ENCODE measurements around the gene DMRT1.

- no peak for TF ChIP-seq CTCF (IDR thresholded peaks at IDR 0.05)
- no peak for TF ChIP-seq POLR2A (IDR thresholded peaks at IDR 0.05)
Measured at GRCh38 chr9:976943-977837, 135.7 kb downstream of the DMRT1 start.

Data from uterus (tissue), 2 donors.